Stimulated activated CD8-positive, alpha-beta memory T cell treated with anti-CD3 and anti-CD28 coated beads, Interleukin-7, amount 100 ng/mL, for 24 hours (primary cell): ENCODE results near the gene CRYL1.

Experiments used
- DNase-seq: peaks from one replicate; pipeline ENCODE4 v3.0.0-alpha.2; 2020; ENCODE audit warnings: low read depth

The CRYL1 gene

GRCh38 chr13:20370815-20371421 lies 154.7 kb downstream of the CRYL1 start:
- DNase-seq = no peak

DNA sequence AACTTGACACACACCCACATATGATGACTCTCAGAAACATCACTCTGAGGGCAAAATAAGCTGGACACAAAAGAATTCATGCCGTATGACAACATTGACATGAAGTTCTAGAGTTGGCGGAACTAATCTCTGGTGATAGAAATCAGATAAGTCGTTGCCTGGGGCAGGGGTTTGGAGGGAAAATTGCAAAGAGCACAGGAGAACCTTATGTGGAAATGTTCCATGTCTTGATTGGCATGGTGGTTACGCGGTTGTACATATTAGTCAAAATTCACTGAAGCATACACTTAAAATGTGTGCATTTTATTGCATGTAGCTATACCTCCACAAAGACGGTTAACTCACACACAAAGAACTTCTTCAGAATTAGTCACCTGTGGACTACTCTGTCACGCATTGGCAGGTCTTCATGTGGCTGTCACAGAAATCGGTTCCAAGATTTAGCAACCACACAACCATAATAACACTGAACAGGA lies 155.7 kb downstream of the CRYL1 start:
- no peak for DNase-seq

DNA sequence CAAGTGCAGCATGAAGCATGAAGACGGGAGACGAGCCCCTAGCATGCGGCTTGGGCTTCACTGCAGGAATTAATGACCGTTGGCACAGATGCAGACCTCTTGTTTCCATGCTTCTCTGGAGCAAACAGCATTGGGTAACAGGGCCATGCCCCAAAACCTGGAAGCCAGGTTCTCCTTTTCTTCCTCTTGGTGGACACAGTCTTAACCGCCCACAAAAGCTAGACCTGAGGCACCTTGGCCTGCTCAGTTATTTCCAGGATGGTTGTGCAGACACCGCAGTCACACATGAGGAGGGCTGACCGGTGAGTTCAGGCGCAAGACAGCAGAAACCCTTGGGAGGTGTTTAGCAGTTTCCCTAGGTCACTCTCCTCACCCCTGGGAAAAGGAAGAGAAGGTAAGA lies 159.6 kb downstream of the CRYL1 start:
- DNase-seq = no peak

DNA sequence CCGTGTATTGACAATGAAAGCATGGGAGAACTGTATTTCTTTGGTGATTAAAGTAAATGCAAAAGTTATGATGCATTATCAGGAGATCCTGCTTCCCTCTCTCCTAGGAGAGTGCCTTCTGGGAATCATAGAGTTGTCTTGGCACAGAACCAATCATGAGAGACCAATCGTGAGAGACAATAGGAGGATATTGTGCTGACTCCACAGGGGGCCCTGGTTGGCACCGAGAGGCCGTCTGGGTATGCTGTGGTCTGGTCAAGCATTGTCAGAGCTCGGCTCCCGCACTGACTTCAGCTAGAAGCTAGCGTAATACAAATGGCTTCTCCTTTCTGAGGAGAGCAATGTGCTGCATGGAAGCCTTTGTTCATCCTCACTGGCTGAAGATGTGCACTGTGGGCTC lies 162.1 kb downstream of the CRYL1 start:
- no peak for DNase-seq

DNA sequence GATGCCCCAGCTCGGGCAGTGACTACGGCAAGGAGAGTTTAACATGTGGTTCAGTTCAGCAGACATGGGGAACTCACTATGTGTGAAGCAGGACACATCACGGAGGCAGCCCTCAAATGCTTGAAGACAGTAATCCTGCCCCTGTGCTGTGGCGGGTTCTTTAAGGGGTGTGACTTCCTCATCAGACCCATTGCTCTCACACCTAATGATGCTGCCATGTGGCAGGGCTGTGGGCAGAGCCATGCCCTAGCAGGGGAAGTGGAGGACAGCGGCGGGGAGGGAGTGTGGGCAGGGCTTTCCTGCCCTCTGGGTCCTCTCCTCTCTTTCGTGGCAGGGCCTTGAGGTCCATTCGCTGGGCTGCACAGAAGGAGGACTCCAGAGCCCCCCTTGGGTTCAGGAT lies 162.5 kb downstream of the CRYL1 start:
- DNase-seq = no peak

DNA sequence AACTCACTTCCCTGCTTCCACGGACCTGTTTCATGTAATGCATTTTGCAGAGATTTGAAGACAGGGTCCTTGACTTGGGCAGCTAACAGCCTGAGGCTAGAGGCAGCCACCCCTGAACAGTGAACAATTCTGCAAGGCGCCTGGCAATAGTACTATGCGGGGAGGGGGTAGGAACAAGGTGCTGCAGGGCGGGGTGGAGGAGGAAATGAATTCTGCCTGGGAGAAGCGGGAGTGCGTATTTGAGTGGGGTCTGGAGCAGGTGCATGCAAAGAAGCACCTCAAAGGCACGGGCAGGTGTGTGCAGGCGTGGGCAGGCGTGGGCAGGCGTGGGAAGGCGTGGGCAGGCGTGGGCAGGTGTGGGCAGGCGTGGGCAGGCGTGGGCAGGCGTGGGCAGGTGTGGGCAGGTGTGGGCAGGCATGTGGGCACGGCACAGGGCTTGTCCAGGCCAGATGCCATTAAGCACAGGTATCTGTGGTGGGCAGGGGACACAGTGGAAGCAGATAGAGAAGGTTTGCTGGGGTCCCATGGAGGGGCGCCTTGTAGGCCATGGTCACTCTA lies 163.1 kb downstream of the CRYL1 start:
- DNase-seq = no peak

DNA sequence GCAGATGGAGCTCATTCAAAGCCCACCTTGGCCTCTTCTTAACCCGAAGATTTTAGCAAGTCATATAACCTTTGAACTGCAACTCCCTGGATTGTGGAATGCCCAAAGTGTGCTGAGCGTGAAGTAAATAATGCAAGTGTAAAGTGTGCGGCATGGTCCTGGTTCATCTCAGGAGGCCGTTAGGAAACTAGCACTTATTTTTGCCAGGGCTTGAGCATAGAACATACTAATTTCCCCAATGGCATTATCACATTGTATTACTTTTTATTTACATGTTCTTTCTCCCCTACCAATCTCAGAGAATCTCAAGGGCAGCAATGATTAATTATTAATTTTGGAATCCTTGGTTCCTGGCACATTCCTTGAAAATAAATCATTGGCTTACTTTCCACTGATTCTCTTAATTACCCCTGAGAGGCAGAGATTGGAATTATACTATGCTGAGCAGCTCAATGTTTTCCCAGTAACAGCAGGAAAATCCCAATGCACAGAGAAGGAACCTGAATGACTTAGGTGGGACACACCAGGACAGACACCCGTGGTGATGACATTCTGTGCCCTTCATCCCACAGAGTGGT lies 164.7 kb downstream of the CRYL1 start:
- no peak for DNase-seq

DNA sequence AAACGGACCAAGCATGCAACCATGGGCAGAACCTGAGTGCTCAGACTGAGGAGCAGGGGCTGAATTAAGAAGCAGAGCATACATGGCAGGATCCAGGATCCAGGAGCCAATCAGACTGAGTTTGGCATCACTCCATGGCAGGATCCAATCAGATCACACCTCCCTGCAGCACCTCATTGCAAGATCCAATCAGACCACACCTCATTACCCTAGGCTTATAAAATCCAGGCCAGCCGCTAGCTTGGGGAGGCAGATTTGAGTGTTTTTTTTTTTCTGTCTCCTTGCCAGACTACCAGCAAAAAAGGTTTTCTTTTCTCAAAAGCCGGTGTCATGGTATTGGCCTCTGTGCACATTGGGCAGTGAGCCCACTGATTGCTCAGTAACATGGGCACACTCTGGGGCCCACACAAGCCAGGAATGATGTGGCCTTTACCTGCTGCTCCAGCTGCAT lies 165.6 kb downstream of the CRYL1 start:
- DNase-seq = no peak

- DNase-seq = no peak
These were observed 166.3 kb downstream of the CRYL1 start for GRCh38 chr13:20359335-20359734.

GRCh38 chr13:20358022-20358421 lies 167.6 kb downstream of the CRYL1 start:
- no peak for DNase-seq

DNA sequence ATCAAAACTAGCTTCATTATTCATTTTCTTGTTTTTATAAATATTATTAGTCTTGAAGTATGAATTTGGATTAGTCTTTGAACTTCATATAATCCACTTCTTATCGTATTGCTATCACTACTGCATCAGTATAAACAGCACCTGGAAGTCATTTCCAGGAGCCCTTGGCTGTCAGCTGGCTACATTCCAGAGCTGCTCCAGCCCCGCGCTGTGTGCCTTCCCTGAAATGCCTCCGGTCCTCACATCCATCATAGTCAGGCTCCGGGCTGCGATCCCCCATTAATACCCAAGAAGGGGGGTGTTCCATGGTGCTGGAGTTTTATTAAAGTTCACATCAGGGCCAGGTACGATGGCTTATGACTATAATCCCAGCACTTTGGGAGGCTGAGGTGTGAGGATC lies 169.2 kb downstream of the CRYL1 start:
- DNase-seq = no peak

GRCh38 chr13:20354722-20355121 lies 170.9 kb downstream of the CRYL1 start:
- no peak for DNase-seq

- DNase-seq = no peak
These were observed 171.7 kb downstream of the CRYL1 start for GRCh38 chr13:20353973-20354372.
